ENCODE results near the gene PAAF1.

PAAF1 gene

DNA sequence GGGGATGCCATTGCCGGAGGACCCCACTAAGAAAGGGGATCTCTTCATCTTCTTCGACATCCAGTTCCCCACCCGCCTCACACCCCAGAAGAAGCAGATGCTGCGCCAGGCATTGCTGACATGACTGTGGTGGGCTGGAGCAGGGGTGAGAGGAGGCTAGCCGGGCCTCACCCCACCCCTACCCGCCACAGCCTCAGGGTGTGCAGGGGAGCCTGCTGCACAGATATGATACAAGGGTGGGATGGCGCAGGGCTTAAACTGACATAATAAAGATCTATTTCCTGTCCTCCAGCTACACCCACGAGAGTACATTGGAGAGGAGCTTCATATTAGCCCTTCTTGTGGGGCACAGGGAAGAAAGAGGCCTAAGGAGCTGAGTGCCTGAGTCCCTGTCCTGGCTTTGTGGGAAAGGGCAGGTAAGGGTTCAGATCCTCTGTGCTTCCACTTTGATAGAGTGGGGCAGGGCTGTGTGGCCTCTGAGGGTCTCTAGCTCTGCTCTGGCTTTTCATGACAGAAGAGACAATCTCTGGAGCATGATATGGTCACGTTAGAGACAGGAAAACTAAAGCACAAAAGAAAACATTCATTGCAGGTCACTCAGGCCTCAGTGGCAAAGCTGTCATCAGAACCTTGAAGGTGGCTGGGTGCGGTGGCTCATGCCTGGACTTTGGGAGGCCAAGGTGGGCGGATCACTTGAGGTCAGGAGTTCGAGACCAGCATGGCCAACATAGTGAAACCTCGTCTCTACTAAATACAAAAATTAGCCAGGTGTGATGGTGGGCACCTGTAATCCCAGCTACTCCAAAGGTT is 93.4 kb downstream of the PAAF1 start:
- DNase-seq (ENCODE audit: extremely low read depth in 1 of 2, low read depth in 1 of 2), result no peak

DNA sequence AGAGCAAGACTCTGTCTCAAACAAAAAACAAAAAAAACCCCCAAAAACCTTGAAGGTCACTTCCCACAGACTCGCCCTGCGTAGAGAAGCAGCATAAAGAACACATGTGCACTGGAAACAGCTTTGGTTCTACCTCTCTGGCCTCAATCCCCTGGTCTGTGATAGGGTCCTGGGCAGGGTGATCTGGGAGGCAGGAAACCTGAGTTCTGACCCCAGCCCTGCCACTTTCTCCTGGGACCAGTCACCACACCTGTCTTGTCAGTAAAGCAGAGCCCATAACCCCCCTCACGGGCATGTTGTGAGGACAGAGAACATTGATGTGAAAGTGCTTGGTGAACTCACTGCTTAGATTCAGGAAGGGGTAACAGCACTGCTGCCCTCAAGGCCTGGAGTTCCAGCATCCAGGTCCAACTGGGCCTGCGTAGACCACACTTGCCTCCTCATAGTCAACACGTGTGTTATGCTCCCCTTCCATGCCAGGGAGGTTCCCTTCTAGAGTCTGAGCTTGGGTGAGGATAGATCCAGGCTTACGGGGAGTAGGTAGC is 94.4 kb downstream of the PAAF1 start:
- no peak for DNase-seq (ENCODE audit: extremely low read depth in 1 of 2, low read depth in 1 of 2)

DNA sequence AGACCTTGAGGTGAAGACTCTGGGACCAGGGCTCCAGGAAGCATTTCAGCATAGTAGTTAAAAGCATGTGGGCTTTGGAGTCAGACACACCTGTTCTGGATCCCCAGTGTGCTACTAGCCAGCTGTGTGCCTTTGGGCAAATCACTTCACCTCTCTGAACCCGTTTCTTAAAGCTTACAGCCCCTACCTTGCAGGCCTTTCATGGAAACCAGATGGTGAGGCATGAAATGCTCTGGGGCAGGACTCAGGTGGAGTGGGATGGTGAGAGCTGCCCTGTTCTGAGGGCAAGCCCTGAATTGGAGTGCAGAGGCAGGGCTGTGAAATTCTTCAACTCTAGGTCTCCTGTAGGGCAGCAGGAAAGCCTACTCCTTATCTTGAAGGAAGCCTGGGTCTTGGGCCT is 95.4 kb downstream of the PAAF1 start:
- no peak for DNase-seq (ENCODE audit: extremely low read depth in 1 of 2, low read depth in 1 of 2)

DNA sequence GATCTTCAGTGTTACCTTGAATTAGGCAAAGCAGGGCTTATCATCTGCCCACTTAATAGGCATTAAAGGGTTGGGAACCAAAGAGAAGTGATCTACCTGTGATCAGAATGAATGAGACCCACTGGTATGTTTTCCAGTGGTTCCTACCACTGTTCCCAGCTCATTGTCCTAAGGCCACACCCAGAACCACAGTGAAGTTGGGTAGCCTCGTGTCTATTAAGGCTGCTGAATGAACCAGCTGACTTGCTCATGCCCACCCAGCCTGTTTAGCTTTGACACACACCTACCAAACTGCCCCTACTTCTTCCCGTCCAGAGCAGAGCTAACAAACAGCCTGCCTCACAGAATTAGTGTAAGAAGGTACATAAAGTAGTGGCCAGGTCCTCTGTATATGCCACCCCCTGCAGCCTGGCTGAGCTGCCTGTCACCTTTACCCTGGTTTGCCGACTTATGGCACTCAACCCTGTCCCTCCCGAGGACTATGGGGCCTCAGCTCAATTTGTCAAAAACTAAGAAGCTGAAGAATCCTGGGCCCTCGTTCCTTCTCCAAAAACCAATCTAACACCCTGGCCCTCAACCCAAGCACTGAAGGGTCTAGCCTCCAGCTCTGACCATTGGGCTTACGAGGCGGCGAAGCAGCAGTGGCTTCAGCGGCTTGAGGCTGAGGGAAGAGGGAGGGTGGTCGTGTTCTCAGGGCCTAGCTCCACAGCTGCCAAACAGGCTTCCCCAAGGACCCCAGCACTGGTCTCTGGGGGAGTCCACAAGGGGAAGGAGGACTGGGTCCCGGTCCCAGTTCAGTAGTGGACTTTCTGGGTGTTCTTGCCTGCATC is 96.0 kb downstream of the PAAF1 start:
- no peak for DNase-seq (ENCODE audit: extremely low read depth in 1 of 2, low read depth in 1 of 2)

DNA sequence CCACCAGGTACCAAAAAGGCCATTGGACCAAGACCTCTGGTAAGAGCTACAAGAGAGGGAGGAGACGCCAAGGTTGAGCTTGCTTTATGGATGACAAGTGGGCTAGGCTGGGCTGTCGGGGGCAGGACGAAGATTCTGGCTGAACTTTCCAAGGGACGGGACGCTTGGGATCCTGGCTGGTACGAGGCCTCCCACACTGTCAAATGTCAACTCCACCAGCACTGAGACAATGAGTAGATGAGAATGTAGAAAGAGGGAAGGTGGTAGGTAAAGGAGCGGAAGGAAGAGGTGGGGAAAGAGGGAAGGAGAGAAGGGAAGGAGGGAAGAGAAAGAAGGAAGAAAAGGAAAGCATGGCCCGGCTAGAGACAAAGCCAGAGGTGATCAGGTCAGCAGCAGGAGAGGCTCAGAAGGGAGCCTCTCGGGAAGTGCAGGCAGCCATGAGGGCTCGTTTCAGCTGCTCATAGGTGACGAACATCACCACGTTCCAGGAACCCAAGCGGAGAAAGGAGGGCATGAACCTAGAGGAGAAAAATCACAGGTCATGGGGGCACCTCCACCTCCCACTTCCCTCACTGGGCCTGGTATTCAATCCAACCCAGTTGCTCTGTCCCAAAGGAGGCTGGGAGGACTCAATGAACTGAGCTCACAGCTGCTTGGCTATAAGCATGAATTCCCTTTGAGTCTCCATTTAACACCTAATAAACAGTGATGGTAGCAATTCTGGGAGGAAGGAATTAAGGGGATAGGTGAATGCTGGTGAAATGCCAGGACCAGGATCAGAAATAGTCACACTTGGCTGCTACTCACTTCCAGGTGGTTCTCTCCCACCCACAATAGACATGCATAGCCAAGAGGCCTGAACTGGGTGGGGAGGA is 98.0 kb downstream of the PAAF1 start:
- no peak for DNase-seq (ENCODE audit: extremely low read depth in 1 of 2, low read depth in 1 of 2)

DNA sequence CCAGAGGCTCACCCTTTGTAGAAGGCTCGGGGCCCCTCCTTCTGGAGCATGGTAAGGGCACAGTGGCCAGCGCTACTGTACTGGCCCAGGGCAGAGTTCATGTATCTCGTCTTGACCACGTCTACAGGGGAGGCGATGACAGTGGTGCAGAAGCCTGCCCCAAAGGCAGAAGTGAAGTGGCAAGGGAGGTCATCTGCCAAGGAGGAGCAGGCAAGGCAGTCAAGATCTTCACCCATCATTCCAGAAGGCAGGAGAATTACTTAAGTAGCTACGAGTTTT is 98.6 kb downstream of the PAAF1 start:
- no peak for DNase-seq (ENCODE audit: extremely low read depth in 1 of 2, low read depth in 1 of 2)

DNA sequence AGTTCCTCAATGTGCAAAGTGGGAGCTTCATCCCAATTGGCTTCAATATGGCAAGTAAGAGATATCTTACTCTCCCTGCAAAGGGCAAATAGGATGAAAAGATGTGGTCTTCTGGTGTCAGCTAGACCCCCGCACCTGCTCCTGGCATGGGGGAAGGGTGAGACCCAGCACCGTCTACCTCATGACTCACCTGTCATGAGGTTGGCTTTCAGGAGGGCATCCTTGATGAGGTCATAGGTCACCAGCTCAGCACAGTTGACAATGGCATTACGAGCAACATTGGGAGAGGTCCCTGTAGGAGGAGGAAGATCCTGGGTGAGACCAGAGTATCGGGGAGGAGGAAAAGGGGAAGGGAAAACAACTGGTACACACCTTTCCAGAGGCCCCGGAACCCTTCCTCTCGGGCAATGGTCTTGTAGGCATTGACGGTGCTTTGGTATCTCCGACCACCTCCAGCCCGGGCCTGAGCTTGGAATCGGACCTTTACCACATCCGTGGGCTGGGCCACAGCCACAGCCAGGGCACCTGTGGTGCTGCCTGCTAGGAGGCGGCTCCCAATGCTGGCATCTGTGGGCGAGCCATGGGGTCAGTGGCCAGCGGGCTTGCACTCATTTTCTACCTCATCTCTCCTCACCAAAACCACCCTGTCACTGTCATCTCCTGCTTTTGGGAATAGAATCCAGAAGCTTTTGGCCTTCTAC is 99.8 kb downstream of the PAAF1 start:
- no peak for DNase-seq (ENCODE audit: extremely low read depth in 1 of 2, low read depth in 1 of 2)

DNA sequence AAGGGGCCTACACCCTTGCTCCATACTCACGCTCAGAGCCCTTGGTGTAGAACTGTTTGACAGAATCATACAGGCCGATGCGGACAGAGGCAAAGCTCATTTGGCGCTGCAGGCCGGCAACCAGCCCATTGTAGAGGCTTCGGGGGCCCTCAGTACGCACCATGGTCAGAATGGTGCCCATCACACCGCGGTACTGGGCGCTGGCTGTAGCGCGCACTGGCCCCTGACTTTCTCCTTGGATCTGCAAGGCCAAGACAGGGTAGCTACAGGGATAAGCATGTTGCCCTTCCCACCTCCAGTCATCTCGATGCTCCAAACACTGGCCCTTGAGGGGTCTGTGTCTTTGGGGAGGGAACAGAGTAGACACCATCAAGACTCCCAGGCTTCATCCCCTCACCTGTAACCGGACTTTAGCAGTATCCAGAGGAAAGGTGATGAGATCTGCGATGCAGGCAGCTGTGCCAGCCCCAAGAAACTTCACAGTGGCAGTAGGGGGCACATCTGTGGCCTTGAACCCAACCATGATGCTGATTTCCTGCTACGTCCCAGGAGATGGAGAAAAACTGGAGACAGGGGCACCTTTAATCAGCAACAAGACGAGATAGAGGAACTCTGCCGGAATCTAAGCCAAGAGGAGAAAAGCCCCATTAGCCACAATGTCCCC is 101.2 kb downstream of the PAAF1 start:
- DNase-seq (ENCODE audit: extremely low read depth in 1 of 2, low read depth in 1 of 2), result no peak

DNA sequence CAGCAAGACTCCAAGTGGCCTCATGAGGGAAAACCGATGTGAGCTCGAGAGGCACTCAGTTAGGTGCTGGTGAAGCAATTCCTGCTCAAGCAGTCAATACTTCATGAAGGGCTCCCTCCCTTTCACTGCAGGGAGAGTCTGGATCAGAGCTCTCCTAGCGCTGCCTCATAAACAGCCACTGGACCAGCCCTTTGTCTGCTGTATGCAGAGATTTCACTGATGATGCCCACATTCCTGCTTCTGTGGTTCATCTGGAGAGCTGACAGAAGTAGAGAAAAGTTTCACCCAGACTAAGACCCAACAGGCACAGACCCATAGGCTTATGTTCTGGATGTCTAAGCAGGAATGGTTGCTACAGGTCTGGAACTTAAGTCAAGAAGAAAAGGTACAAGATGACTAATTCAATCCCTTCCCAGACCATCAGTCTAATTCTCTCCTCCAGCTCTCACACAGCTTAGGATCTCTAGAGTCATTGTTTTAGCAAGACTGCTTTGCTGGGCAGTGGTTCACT is 101.8 kb downstream of the PAAF1 start:
- no peak for DNase-seq (ENCODE audit: extremely low read depth in 1 of 2, low read depth in 1 of 2)

DNA sequence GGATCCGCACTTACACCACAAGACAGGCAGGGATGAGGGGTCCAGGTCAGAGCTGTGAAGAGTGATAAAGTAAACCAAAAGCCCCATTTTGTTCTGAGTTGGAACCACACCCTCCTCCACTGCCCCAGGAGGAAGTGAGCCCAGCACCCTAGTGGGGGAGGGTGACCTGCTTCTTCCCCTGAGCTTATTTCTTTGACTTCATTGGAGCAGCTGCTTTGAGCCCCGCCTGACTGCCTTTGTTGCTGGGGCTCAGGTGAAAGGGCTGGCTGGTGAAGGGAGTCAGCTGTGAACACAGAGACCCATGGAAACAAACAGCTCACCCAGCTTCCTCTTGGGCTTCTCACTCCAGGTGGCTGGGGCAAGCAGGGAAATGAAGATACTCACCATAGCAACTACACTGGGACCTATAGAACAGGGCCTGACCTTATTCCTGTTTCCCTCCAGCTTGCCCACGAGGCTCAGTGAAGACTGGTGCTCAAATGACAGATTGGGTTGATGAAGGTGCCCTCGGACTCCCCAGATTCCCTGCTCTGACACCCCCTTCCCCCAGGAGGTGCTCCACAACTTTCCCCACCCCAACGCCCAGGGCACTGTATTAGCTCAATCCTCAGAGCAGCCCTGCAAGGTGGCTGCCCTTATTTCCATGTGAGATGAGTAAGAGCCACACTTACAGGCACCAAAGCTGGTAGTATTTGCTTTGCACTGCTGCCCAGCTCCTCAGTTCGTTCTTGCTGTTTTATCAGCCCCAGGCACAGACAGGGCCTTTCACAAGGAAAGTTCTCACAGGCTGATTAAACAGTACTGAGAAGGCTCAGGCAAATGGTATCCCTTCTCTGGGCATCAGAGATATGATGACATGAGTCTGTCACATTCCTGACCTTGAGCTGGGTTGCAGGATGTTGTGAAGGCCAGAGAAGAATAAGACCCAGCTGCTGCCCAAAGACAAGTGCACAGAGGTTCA is 103.5 kb downstream of the PAAF1 start:
- peak in 1 of 2 donors; percentile 60 for DNase-seq (ENCODE audit: extremely low read depth in 1 of 2, low read depth in 1 of 2)

All from activated CD8-positive, alpha-beta memory T cell treated with anti-CD3 and anti-CD28 coated beads for 1 hour (primary cell).